CD1c-positive myeloid dendritic cell (primary cell): ENCODE measurements around the gene BCL2L13.
A peak's percentile ranks its signal among the peaks of the same experiment; 100 is the strongest.
"Not testable (repeated sequence)": the region's sequence is repeated elsewhere in the genome, so short reads cannot be mapped to it uniquely, and the experiment has no call there.

ENCODE experiments used
- DNase-seq: peaks from one replicate; pipeline ENCODE4 v3.0.0-alpha.2; 2016; ENCODE audit errors: extremely low spot score

Gene BCL2L13

GRCh38 chr22:17695986-17696385 is 57.4 kb downstream of the BCL2L13 start:
- no peak for DNase-seq

GRCh38 chr22:17697196-17697595 is 58.6 kb downstream of the BCL2L13 start:
- not testable (repeated sequence) for DNase-seq

DNA sequence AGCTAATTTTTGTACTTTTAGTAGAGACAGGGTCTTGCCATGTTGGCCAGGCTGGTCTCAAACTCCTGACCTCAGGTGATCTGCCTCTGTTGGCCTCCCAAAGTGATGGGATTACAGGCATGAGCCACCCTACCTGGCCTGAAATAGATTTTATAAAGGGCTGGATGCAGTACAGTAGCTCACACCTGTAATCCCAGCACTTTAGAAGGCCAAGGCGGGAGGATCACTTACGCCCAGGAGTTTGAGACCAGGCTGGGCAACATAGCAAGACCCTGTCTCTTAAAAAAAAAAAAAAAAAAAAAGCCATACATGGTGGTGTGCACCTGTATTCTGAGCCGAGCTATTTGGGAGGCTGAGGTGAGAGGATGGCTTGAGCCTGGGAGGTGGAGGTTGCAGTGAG is 59.7 kb downstream of the BCL2L13 start:
- not testable (repeated sequence) for DNase-seq

DNA sequence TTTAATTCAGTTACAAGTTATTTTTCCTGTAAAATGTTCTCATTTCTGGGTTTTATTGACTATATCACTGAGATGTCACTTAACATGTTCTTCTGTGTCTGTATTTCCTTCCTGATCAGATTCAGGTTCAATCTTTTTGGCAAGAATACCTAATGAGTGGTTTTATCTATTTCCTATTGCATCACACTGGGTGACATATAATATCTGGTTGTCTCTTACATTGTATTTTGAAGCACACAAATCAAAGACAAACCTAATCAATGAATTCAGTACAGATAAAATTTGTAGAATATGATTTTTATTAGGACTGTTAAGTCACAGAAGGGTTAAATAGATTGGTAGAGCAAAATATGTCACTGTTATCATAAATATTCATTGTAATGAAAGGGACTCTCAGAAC is 60.4 kb downstream of the BCL2L13 start:
- no peak for DNase-seq

GRCh38 chr22:17699696-17700340 is 61.3 kb downstream of the BCL2L13 start:
- DNase-seq: peak; percentile 76

- no peak for DNase-seq
Observed at GRCh38 chr22:17700778-17701177, 62.2 kb downstream of the BCL2L13 start.

DNA sequence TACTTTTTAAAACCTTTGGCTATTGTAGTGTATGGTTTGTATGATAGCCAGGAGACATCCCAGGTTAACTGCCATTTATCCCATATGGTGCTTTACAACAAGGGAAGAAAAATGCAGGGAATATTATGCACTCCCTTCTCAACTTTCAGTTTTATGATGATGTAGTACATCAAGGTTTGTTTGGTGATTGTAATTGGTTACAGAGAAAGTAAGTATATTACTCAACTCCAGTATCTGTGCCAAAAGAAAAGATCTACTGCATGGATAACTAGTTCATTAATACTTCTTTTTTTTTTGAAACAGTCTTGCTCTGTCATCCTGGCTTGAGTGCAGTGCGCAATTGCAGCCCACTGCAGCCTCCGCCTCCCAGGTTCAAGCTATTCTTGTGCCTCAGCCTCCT is 65.3 kb downstream of the BCL2L13 start:
- DNase-seq: no peak

DNA sequence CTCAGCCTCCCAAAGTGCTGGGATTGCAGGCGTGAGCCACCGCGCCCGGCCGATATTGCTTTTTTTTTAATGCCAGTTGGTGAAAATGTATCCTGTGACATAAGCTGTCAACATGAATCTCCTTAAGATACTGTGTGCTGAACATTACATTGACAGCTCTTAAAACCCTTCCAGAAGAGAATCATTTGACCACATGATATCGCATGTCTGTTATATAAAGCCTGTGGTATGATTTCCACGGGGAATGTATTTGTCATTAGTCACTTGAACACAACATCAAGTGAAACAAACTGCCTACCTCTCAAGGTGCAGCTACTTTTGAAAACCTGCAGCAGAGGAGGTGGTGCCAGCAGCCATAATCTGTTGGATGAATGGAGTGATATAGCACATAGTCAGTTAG is 67.0 kb downstream of the BCL2L13 start:
- DNase-seq: no peak

DNA sequence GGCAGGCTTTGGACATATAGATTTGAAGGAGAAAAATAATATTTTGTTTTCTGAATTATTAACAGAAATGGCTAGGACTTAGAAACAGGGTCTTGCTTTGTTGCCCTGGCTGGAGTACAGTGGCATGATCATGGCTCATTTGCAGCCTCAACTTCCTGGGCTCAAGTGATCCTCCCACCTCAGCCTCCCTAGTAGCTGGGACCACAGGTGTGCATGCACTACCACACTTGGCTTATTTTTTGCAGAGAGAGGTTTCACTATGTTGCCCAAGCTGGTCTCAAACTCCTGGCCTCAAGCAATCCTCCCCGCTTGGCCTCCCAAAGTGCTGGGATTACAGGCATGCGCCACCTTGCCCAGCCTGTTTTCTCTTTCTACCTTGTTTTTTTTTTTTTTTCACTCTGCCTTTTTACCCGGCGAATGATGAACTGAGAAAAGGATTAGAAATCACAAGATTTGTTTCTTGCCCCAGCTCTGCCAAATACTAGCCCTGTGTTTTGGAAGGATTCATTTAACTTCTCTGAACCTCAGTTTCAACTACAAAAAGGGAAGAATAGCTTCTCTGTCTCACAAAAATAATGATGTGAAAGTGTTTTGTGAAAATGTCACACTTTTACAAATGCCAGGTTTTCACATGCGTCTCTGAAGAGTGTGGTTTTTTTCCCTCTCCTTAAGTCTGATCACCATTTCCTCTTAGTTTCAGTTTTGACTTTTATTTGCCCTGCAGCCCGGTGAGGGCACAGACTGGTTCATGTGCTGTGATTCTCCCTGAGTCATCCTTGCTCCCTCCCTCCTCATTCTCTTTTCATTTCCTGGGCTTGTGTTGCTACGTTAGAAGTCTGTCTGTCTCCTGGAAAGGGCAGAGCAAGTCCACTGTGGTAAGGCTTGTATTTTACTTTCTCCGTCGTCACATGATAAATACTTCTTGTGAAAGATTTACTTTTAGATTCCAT is 67.7 kb downstream of the BCL2L13 start:
- peak; percentile 84 for DNase-seq

GRCh38 chr22:17706947-17707346 is 68.4 kb downstream of the BCL2L13 start:
- DNase-seq: peak; percentile 20

DNA sequence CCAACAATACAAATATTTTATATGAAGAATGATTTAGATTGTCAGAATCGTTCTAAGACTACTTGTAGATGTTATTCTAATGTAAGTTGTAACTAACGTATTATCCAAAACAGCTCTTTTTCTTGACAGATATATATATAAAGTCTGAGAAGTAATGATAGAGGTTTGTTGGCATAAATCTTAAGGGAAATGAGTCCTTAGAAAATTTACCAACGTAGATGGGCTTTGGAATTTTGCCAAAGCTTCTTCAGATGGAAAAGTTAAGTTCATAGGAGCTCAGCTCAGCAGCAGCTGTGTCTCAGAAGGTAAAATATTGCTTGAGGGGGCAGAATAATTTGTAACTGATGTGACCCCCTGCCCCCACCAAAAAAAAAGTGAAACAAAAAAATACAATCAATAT is 69.0 kb downstream of the BCL2L13 start:
- no peak for DNase-seq

DNA sequence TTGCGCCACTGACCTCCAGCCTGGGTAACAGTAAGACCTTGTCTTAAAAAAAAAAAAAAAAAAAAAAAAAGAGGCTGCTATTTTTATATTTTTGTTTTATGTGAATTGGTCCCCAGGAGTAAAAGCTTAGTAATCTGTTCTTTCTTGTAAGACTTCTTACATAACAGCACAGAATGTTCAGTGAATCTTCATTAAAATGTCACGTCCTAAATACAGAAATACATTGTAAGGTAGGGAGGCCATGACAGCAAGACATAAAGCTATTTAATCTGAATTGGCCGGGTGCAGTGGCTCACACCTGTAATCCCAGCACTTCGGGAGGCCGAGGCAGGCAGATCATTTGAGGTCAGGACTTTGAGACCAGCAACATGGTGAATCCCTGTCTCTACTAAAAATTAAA is 71.5 kb downstream of the BCL2L13 start:
- DNase-seq: no peak

- no peak for DNase-seq
Observed at GRCh38 chr22:17712441-17712840, 73.9 kb downstream of the BCL2L13 start.

GRCh38 chr22:17716529-17716928 is 78.0 kb downstream of the BCL2L13 start:
- no peak for DNase-seq

DNA sequence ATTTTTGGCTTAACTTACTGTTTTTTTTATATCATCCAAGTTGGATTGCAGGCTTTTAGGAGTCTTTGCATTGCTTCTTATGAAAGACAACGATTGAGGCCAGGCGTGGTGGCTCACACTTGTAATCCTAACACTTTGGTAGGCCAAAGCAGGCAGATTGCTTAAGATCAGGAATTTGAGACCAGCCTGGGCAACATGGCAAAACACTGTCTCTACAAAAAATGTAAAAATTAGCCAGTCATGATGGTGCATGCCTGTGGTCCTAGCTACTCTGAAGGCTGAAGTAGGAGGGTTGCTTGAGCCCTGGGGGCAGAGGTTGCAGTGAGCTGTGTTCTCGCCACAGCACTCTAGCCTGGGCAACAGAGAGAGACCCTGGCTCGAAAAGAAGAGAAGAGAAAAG is 79.2 kb downstream of the BCL2L13 start:
- DNase-seq: no peak

DNA sequence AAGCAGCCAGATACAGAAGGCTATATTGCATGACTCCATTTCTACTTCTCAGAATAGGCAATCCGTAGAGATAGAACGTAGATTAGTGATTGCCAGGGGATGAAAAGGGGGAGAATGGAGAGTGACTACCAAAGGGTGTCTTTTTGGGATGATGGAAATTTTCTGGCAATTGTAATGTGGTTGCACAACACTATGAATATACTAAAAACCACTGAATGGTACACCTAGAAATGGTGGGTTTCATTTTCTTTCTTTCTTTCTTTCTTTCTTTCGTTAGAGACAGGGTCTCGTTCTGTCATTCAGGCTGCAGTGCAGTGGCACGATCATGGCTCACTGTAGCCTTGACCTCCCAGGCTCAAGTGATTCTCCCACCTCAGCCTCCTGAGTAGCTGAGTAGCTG is 81.4 kb downstream of the BCL2L13 start:
- DNase-seq: no peak

GRCh38 chr22:17724241-17724640 is 85.7 kb downstream of the BCL2L13 start:
- no peak for DNase-seq

DNA sequence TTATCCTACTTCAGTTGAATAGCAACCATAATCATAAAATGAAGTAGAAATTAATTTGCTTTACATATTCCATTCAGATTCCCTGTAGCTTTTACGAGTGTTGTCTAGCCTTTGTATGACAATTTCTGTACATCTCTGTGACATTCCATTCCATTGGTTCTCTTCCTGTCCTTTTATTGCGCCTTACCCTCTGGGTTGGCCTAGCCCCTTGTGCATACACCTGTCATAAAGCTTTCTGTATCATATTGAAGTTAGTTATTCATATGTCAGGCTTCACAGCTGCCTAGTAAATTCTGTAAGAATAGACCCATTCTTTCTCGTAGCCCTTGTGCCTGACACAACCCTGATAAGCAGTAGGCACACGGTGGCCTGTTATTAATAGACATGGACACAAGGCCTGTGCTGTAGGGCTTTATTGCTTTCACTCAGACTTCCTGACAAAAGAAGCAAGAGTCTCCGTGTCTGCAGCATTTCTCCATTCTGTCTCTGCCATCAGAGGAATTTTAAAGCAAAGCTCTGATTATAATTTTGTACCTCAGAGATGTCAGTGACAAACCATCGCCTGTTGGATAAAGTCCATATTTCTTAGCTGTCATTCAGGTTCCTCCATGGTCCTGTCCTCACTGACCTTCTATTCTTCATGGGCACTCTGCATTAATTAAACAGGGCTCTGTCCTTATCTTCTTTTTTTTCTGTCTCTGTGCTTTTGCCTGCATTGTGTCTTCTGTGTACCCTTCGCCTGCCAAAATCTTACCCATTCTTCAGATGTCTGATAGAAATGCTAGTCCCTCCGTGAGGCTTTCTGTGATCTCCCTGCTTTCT is 86.3 kb downstream of the BCL2L13 start:
- no peak for DNase-seq

GRCh38 chr22:17725500-17725796 is 86.9 kb downstream of the BCL2L13 start:
- DNase-seq: no peak

DNA sequence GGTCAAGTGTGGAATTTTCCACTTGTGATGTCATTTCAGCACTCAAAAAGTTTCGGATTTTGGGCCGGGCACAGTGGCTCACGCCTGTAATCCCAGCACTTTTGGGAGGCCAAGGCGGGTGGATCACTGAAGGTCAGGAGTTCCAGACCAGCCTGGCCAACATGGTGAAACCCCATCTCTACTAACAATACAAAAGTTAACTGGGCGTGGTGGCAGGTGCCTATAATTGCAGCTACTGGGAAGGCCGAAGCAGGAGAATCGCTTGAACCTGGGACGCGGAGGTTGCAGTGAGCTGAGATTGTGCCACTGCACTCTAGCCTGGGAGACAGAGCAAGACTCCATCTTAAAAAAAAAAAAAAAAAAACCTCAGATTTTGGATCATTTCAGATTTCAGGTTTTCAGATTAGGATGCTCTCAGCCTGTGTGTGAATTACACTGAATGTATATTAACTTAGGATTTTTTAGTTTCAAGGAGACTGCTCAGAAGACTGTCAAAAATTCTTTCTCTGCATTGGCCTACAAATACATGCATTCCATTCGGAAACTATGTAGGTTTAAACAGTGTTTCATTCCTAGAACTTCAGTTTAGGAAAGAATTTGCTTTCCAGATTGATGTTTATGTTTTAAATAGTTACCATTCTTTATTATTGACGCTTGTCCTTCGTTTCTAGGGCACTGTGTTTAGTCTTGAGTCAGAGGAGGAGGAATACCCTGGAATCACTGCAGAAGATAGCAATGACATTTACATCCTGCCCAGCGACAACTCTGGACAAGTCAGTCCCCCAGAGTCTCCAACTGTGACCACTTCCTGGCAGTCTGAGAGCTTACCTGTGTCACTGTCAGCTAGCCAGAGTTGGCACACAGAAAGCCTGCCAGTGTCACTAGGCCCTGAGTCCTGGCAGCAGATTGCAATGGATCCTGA is 87.7 kb downstream of the BCL2L13 start:
- no peak for DNase-seq
